CMK (cell line): ENCODE measurements around the gene C11orf65.

Experiments
- DNase-seq: peaks from one replicate; pipeline ENCODE4 v3.0.0-alpha.2; 2010; ENCODE audit warnings: low read depth

Gene C11orf65

DNA sequence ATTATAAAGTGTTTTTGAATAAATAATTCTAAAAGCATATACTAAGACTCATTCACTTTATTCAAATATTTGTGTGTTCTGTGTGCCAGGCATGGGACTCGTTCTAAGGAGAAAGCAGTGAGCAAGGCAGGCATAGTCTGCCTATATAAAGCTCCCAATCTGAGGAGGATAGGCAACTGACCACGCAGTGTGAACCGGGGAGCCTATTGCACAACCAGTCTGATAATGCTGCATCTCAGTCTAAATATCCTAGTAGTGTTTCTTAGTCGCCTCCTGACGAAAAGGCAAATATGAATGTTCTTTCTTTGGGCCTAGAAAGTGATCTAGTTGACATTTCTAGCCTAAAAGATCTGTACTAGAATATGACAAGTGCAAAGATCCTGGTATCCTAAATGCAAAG is 98.3 kb downstream of the C11orf65 start:
- DNase-seq, result no peak

DNA sequence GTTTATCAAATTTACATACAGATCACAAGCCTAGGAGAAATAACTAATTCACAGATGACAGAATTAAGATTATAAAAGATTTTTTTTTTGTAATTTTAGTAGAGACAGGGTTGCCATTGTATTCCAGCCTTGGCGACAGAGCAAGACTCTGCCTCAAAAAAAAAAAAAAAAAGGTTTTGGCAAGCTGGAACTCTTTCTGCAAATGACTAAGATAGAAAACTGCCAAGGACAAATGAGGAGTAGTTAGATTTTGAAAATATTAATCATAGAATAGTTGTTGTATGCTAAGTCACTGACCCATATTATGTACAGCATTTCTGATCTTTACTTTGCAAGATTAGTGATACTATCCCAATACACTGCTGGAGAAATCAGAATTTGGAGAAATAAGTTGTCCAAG is 99.2 kb downstream of the C11orf65 start:
- DNase-seq, result no peak

DNA sequence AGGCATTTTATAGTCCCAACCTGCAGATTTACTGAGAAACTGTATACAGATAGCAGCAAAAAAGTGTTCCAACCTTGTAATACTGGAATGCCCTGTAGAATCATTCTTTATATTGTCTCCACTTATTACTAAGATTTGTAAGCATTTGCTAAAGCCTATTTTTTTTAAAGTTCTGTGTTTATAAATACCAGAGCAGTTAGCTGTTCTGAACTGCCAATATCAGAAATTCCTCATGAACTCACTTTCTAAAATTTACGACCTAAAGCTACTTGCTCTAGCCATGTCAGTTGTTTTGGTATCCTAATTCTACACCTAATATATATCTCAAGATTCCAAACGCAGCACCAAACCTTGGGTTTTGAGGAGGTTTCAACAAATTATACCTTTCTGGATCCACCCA is 103.2 kb downstream of the C11orf65 start:
- no peak for DNase-seq

DNA sequence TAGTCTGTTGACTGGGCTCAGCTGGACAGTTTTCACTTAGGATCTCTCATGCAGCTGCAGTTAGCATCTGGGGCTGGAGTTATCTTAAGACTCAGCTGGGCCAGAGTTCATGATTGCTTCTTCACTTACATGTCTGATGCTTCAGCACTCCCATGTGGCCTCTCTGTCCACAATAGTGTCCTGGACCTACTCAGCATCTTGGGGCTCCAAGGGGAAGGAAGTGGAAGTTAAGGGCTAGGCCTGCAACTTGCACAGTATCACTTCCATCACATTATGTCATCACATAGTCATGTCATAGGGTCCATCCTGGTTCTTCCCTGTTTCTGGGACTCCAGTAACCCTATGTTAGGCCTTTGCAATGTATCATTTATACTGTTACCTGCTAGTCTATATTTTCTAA is 115.9 kb downstream of the C11orf65 start:
- no peak for DNase-seq

DNA sequence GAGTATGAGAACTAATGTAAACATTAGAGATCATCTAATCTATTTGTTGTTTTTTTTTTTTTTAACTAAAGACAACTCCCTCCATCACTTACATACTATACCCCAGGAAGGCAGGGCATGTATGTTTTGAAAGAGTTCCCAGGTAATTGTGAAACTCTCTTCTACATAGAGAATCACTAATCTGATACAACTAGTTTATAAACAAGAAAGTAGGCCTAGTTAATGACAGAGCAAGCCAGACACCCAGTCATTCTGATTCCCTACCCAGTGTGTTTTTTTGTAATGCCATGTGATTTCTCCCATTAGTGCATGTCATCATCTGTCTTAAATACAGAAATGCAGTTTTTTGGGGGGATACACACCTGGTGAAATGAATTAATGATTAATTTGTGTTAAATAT is 120.9 kb downstream of the C11orf65 start:
- DNase-seq, result no peak

DNA sequence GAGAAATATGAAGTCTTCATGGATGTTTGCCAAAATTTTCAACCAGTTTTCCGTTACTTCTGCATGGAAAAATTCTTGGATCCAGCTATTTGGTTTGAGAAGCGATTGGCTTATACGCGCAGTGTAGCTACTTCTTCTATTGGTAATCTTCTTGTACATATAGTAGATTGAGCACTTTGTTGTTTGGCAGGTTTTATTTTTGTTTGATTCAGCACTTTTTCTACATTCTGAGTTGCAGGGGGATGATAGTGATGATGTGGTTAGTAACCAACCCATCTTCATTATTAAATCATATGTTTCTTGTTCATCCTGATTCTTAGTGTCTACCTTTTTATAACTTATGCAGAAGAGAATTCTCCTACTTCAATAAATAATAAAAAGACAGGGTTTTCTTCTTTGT is 121.6 kb downstream of the C11orf65 start:
- no peak for DNase-seq

DNA sequence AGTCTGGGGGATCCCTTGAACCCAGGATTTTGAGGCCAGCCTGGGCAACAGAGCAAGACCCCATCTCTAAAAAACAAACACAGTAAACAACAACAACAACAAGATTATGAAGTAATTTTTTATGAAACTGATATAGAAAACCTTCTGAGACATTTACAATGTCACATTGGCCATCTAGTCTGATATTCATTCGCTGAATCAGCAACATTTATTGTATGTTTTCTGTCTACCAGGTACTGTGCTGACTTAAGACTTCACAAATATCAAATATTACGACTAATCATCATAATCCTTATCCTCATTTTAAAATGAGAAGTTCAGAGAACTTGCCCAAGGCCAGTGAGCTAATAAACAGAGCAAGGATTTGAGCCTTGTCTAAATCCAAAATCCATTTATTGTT is 123.6 kb downstream of the C11orf65 start:
- no peak for DNase-seq

DNA sequence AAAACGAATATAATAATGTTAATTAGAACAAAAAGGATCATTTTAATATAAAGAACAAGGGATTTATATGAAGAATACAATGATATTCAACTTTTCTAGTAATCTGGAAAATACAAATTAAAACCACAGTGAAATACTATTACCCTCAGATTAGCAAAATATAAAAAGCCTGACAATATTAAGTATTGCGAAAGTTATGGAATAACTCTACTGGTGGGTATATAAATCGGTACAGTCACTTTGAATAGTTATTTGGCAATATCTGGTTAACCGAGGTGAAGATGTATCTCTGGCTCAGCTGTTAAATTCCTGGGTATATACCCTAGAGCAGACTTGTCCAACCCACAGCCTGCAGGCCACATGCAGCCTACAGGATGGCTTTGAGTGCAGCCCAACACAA is 125.7 kb downstream of the C11orf65 start:
- DNase-seq, result no peak

DNA sequence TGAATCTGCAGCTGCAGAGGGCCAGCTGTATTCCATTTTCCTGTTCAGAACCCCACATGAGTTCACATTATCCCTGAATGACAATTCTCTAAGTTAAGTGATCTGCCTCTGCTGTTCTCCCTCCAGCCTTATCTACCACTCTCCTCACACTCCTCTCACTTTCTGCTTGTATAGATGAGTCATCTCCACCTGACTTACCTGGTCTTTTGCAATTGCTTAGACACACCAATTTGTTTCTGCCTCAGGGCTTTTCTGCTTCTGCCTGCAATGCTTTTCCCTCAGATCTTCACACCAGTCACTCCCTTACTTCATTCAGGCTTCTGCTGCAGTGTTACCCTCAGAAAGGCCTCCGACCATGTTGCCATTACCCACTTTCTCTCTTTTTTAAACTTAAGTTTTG is 126.4 kb downstream of the C11orf65 start:
- DNase-seq, result no peak

DNA sequence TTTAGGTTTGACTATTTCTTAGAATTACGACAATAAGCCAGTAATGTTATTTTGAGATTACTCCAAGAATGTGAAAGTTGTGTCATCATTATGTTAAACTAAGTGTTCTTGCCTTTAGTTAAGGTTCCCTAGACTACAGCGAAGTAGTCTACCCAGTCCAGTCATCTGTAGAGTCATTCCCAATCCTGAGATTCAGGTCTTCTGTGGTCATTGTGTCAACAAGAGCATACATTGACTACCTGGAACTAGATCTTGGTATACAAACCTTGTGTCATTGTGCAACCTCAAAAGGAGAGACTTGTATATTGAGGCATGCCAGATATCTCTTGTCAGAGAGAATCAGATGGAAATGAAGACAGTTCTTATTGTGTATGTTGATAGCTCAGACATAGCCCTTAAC is 128.6 kb downstream of the C11orf65 start:
- DNase-seq, result no peak

DNA sequence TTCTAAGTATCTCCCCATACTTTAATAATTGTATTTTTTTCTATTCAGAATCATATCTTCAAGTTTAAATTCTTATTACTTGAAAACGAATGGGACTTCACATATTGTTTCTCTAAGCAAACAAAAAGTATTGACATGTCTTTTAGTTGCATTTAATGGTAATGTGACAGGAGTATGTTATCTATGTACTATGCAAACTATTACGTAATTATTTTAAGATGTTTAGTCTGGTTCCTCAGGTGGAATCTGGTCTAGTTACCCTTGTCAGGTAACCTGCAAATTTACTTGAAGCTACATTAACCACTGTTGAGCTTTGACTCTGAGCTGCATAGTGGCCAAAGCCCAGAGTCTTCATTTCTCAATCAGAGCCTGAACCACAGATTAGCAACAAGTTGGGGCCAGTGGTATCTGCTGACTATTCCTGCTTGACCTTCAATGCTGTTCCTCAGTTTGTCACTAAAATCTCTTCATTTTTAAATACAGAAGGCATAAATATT is 133.9 kb downstream of the C11orf65 start:
- no peak for DNase-seq
